Measurements from ENCODE around the gene RIMBP2.
A peak's percentile ranks its signal among the peaks of the same experiment; 100 is the strongest.

RIMBP2 gene

DNA sequence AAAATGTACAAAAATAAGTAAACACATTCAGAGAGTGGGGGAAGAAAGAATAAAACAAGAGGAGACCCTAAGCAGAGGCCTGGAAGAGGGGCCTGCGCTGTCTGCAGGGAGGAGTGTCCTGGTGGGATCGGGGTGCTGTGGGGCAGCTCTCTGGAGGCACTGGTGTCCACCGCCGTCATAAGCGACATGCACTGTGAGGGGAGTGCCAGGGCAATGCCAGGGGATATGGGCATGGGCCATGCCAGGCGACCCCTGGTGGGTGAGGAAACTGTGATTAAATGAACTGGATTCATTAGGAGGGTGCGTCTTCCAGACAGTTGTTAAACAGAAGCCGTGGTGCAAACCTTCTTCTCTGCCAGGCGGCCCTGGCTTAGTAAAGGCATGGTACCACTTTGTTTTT, 261.8 kb downstream of the RIMBP2 start:
- DNase-seq: no peak

DNA sequence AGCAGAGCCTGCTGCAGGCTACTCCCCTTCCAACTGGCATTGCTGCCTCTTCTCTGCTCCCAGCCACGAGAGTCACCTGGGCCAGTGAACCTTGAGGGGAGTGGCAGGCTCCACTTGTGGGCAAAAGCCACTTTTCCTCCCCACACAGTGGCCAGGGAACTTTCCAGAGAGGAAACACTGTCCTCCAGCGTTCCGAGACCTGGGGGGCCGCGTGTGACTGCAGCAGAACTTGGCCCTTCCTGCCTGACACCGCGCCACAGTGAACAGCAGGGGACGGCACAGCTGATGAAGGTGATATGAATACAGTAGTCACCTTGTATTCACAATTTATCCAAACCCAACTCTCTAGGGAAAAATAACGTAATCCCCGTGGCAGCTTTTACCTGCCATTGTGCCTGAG, 263.6 kb downstream of the RIMBP2 start:
- DNase-seq: peak; percentile 78

DNA sequence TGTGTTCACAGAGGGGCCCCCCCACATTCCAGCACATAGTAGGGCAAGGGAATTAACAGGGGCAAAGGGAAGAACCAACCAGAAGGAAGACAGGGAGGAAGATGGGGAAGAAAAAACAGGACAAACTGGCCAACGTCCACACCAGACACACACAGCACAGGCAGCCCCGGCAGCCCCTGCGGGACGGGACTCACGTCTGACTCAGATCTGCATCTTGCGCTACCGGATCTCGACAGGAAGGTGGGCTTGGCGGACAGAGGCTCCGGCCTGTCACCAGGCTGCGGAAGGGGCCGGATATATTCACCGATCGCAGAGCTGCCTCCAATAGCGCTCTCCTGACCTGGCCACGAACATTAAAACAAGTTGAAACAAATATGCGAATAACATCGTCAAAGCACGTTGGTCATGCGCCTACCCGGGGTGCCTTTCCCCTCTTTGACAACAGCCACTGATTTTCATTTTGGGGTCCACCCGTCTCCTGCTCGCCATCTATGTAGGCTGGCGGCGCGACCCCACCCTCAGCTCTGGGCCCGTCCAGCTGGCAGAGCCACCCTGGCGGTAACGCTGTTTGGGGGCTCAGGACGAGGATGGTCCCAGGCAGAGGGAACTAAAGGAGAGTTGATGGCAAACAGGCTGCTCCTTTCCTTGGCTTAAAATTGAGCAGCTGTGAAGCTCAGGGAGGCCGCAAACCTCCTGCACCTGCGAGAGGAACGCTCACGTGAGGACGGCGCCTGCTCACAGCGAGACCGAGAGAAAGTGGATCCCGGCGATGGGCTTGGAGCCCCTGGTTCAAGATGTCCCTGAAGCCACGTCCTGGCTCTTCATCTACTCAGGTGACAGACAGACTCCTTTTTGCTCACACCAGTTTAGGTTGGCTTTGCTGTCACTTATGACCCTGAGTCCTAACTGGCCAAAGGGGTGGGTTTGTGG, 264.8 kb downstream of the RIMBP2 start:
- no peak for DNase-seq

DNA sequence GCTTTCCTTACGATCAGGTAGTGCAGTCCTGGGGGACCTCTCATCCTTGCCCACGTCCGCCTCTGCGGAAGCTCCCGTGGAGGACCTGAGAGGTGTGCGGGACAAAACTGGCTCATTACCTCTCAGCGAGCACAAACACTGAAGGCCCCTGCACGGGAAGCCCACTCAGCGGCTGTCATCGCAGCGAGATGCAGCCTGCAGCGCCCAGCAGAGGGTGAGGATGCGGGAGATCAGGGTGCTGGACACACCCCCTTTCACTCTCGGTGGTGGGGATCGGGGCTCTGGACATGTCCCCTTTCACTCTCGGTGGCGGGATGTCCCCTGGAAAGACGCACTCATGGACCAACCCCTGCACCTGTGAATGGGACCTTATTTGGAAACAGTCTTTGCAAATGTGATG, 266.8 kb downstream of the RIMBP2 start:
- no peak for DNase-seq

DNA sequence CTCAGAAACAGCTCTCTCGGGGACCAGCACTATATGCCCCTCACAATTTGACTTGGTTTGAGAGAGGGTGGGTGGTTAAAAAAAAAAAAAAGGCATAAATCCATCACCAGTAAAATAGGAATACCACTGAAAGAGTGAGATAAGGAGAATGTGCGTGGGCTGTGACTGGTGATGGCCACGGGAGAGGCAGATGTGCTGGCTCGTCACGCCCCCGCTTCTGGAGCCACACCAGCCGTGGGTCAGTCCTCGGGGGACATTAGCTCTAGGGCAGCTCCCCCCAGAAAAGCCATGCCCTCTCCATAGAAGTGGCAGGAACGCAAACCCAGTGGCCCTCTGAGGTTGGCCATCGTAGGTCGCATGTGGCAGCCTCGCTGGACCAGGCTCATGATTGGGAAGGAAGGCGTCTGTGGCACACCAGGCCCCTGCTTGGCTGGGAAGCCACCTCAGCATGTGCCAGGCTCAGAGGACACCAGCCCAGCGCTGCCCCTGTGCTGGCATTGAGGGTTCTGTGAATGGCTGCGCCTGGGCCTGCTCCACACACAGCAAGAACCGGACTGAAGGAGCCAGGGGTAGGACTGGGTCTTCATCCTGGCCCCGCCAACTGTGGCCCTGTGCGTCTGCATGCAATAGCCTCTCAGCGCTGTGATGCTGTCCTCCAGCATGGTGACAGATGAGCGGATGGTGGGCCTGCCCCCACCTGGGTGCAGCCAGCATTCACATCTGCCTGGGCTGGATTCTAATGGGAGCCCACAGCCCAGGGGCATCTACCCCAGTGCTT, 267.9 kb downstream of the RIMBP2 start:
- DNase-seq: no peak

DNA sequence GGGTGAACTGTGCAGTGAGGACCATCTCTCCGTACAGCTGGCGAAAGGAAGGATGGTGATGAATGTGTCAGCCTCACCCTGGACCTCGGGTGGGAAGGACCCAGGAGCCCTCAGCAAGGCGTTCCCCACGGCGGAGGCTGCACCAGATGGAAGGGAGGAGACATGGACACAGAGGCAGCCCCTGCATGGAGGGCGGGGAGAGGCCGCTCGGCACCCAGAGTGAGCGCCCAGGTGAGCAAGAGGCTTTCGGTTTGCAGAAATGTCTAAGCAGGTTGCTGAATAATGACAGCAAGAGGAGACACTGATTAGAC, 268.5 kb downstream of the RIMBP2 start:
- no peak for DNase-seq

DNA sequence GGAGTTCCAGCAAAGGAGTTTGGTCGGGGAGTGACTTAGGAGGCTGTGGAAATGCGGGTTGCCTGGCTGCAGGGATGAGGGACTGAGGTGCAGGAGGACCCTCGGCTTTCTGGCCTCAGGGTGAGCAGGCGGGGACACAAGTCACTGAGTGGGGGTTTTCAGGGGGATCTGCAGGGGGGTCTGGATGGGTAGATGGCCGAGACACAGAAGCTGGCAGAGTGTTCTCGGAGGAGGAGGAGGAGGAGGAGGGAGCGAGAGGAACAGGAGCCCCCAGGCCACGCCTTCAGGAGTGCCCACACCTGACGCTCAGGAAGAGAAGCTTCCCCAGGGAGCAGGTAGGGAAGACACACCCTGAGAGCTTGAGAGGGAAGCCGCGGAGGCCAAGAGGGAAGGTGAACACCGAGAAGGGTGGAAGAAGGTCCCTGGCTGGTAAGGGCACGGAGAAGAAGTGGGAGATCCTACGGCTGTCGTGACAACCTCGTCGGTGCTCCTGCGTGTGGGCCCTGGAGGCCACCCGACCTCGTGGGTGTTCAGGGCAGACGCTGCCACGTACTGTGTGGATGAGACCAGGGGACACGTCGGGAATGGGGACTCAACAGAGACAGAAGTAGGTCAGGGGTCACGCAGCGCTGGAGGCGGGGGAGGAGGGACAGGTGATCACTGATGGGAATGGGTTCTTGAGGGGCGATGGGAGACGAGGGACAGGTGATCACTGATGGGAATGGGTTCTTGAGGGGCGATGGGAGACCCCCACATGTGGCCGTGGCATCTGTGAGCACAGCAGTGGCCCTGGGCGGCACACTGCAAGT, 269.0 kb downstream of the RIMBP2 start:
- no peak for DNase-seq

DNA sequence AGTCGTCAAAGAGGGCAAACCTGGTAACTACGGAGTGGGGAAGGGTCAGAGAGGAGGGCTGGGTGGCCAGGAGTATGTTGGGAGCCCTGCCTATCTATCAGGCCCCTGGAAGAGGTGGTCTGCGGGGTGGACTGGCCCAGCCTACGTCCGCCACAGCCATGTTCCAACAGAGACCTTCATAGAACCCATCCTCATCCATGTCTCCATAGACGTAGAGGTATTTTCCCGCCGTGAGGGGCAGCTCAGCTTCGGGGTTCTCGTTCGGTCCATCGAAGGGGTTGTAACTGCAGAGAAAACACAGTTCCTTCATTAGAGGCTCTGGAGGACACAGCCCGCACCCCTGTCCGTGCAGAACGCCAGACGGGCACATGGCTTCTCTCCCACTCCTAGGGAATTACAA, 271.1 kb downstream of the RIMBP2 start:
- no peak for DNase-seq

DNA sequence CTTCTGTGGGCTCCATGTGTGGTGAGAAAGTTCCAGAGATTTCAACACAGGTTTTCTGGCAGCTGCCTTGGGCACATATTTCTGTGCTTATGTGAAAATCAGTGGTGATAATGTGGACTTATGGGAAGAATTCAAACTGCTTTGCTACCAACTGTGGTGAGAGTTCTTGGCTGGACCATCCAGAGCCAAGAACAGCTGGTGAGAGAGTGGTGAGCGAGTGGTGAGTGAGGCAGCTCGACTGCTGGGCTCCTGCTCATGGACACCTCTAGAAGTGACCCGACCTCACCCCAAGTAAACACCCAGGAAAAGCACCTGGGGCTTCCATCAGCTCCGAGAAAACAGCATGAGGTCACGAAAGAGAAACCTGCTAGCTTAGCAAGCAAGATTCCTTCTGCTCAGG, 272.0 kb downstream of the RIMBP2 start:
- DNase-seq: no peak

DNA sequence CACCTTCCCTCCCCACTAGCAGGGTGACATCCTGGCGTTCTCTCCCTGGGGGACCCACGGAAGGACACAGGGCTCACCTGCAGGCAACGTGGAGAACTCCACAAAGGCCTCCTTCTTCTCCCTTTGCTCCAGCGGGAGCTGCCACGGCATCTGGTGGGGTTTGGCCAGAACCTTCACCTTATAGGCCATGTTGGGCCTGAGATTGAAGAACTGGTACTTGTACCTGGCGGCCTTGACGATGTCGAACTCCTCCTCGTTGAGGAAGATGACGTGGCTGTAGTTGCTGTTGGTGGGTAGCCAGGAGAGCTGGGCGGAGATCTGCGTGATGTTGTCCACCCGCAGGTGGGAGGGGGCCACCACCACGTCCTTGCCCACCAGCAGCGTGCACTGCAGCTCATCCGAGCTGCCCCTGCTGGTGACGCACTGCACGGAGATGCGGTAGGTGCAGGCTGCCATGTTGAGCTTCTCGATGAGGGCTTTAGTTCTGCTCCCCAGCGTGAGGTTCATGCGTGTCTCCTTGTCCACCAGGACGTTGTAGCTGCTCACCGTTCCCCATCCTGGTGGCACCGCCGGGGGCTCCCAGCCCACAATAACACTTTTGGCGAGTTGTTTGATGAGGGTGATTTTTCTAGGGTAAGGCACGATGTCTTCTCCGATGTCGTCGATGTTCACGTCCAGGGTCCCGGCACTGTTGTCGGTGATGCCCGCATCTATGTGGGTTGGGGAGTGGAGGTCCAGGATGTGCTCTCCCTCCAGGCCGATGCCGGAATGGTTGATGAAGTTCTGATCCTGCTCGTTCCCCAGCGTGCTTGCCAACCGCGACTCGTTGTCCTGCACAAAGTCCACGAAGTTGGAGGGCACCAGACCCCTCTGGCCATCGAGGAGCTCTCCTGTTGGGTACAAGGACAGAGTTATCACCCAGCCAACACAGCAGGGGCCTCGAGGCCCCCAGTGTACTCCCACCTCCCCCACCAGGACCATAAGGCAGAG, 274.0 kb downstream of the RIMBP2 start:
- DNase-seq: no peak

DNA sequence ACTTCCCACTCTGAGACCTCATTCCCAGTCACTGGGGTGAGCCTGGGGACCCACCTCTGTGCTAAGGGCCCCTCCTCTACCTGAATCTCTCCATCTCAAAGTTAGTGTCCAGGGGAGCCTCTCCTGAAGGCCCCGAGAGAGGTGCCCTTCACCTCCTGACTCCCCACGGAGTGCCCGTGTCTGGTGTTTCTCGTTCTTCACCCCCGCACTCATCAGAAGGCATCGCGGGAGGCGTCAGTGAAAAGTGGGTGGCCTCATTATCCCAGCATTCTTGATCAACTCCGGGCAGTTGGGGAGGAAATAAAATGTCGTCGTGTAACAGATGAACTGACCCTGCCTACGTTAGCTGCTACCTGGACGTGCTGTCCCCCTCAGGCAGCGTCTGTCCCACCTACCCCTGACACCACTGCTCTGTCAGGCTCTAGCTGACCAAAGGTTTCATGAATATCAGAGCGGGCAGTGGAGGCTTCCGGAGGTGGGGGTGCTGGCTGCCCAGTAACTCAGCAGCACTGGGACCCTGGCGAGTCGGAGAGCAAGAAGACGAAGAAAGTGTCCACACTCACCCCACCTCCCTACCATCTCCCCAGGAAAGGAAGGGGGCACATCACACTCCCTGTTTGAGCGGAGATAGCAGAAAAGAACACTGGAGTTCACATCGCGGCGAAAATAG, 275.6 kb downstream of the RIMBP2 start:
- DNase-seq: no peak

DNA sequence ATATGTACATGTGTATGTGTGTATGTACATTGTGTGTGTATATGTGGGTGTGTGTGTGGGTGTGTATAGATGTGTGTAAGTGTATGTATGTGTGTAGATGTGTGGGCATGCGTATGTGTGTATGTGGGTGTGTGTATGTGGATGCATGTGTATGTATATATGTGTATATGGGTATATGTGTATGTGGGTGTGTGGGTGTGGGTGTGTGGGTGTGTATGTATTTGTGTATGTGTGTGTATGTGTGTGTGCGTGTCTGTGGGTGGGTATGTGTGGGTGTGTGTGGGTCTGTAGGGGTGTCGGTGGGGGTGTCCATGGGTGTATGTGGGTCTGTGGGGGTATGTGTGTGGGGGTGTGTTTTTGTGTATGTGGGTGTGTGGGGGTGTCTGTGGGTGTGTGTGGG, 276.8 kb downstream of the RIMBP2 start:
- no peak for DNase-seq

DNA sequence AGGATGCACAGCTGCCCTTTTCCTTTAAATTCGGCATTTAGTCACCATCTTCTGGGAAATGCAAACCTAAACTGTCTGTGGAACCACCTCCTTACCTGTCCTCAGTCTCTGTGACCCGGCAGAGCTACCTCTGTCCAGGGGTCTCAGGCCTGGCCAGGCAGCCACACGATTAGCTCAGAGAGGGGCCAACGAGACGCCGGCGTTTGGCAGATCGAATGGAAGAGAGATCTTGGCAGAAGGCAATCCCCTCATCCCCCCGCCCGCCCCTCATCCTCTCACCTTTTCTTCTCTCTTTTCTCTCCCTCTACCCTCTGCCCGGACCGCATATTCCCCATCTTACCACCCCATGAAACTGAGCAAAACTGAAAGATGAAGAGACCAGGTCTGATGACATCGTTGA, 277.4 kb downstream of the RIMBP2 start:
- no peak for DNase-seq

DNA sequence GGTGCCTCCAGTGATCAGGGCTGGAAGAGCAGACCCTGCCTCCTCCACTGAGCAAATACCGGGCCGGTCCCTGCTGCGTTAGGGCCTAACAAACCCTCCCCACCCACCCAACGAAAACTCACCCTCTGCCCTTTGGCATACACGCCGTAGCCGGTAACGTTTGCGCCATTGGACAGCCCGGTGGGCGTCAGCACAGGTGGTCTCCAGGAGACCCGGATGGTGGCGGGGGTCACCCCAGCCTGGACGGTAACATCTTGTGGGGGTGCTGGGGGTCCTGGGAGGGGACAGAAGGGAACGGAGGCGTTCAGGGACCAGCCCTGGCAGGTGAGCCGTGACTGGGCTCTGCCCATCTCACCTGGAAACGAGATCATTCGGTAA, 277.9 kb downstream of the RIMBP2 start:
- DNase-seq: no peak

DNA sequence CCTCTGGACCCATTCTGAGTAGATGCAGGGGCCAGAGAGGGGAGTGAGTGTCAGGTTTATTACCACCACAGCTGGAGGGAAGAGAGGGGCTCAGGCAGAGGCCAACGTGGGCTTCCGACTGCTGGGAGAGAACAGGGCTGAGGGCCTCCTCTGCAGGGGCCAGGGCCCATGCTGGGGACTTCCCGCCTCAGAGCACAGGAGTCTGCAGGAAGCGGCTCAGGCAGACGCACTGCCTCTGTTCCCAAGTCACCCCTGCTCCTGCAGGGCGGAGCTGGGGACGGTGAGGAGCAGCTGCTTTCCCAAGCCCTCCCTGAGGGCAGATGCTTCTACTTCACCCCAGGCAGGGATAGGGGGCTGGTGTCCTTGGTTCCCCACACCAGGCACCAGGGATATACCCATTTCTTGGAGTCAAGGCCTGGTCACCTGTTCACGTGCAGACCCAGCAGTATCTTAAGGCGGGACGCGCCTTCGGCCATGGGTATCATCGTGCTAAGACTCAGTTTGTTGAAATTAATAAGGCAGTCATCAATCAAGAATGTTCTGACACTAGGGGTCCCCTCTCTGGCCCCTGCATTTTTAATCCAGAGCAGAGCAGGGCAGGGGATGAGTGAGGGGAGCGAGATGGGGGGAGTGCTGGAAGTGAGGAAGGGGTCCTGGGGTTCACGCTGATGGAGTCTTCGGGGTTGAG, 278.4 kb downstream of the RIMBP2 start:
- DNase-seq: no peak

DNA sequence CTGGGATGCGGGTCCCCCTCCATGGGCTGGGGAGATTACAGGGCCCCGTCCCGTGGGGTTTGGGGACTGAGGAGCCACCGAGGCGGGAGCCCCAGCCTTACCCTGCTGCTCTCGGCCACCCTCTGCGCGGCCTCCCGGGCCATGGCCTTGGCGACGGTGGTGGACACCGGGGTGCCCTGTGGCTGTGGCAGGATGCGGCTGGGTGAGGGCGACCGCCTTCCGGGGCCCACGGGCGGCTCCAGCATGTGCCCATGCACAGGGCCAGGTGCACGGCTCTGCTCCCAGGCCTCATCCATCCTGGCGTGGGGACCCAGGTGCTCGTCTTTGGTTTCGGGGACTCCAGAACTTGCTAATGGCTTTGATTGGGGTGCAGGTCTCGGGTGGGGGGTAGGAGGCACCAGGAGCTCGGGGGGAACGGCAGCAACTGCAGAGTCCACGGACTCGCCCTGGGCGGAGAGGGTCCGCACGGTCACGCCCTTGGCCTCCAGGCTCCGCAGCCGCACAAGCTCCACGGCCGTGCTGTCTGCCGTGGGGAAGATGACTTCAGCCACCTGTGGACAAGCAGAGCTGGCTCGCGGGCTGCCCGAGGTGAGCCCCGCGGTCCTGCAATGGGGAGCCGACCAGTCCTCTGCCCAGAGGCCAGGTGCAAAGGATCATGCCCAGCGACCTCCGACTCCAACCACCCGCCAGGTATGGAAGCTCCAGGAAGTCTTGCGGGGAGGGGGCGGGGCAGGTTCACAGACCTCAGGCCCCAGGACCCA, 279.2 kb downstream of the RIMBP2 start:
- DNase-seq: no peak

DNA sequence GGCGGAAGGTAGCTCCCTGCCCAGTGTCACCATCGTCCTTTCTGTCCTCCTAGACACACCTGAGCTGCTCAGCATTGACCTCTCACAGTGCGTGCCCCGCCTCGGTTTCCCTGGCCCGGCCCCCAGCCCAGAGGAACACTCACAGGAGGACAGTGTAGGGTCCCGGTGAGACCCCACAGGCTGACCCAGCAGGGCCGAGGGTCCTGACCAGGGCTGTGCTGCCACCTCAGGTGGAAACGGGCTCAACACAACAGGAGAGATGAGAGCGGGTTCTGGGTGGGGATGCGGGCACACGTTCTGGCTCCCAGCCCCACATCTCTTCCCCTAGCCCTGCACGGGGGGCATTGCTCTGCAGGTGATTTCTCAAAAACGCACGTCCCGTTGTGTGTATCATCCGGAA, 280.3 kb downstream of the RIMBP2 start:
- no peak for DNase-seq

DNA sequence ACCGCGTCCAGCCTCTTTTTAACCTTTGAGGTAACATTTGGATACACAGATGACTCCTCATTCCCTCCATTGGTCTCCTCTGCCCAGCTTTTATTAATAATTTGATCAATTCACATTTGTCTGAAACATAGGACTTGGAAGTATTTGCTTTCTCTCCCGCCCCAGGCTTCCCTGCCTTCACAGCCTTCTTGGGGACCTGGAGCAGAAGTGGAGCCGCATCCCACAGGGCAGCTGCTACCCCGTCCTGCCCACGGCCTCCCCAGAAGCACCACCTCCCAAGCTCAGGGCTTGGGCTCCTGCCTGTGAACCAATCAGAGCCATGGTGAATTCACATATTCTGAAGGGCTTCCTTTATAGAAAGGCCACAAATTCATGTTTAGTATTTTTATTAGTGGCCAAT, 280.8 kb downstream of the RIMBP2 start:
- DNase-seq: no peak

DNA sequence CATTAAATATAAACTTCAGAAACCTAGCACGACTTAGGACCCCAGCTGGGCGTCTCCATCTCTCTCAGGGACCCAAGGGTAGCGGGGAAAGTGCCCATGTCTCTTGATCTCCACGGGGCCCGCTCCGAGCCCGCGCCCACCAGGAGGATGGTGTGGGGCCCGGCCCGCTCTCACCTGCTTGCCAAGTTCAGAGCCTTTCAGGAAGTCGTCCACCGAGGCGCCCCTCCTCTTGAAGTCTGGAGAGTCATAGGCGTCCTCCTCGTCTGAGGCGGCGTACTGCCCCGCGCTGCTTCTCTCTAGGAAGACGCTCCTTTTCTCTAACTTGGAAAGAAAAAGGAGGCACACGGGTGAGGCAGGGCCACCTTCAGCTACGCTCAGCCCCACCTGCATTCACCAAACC, 281.5 kb downstream of the RIMBP2 start:
- no peak for DNase-seq

DNA sequence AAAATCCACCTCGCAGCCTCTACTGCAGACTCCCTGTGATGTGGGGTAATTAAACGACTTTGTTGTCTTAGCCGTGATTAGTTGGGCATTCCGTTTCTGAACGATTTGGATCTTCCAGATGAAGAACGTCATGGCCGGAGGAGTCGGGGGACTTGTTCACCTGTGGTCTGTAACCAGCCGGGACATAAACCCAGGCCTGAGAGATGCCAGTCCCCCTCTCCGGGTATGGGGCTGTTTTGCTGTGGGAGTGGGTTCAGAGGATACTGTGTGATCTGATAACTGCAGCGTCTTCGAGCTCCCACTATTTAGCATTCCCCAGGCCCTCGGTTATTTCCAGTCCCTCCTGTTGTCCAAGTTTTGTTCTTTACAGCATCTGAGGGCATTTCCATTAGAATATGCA, 282.3 kb downstream of the RIMBP2 start:
- no peak for DNase-seq

Data from NCI-H526 treated with DMSO at 0.1 percent for 48 hours (cell line).